Colonic mucosa (tissue), 4 donors: Measurements from ENCODE around the gene SESN2. TPM values are rescaled to one million over a fixed set of nuclear protein-coding genes. Genes with fewer than 3 reads are reported as not detected.
A peak's percentile ranks its signal among the peaks of the same experiment; 100 is the strongest.

ENCODE experiments used
- DNase-seq: peaks from one replicate; pipeline ENCODE4 v3.0.0-alpha.2; 2020
- H3K27ac ChIP-seq: fragments of 200-600 bp; one replicate; pipeline ENCODE4 v1.8.0; 2021
- H3K27me3 ChIP-seq: fragments of 200-600 bp; one replicate; pipeline ENCODE4 v1.8.0; 2021
- H3K36me3 ChIP-seq: fragments of 200-600 bp; one replicate; pipeline ENCODE4 v1.8.0; 2021
- H3K4me1 ChIP-seq: fragments of 200-600 bp; one replicate; pipeline ENCODE4 v1.8.0; 2021; ENCODE audit warnings: mild to moderate bottlenecking
- H3K4me3 ChIP-seq: fragments of 200-600 bp; one replicate; pipeline ENCODE4 v1.8.0; 2021
- H3K9ac ChIP-seq, 2 donors: one replicate each; pipeline ENCODE4 v1.7.0; 2013; ENCODE audit warnings: control low read depth in 2 of 2, low read depth in 2 of 2, low read length in 2 of 2
- H3K9me3 ChIP-seq: fragments of 200-600 bp; one replicate; pipeline ENCODE4 v1.8.0; 2021
- intact Hi-C: fragments of 100-400 bp; cut with DNase I; formaldehyde crosslinking; loops from one replicate; pipeline ENCODE4 v1.14.1; 2022
- total RNA-seq, 2 donors: library from RNA; stranded (reverse); fragmentation: NEBNext Ultra II Directional in 1 of 2; extraction: Animal tissue kit (Norgen Biotek cat#: 25700) in 1 of 2; gene quantifications; one replicate each; pipeline ENCODE4 v1.2.1, GENCODE V29; 2021
- TF ChIP-seq, protein P1 (sequence below): fragments of 200-600 bp; IDR thresholded peaks from one replicate; pipeline ENCODE4 v1.8.0; 2022; ENCODE audit warnings: antibody characterized with exemption, mild to moderate bottlenecking
- donor health status: healthy.
- donor health status: DM: no; HTN: no; CAD: no.
- donor health status: DM: no; HTN: no; CAD: no.

The SESN2 gene
- total RNA-seq, 2 donors from 2014 or later = 34.0 to 34.6 TPM

DNA sequence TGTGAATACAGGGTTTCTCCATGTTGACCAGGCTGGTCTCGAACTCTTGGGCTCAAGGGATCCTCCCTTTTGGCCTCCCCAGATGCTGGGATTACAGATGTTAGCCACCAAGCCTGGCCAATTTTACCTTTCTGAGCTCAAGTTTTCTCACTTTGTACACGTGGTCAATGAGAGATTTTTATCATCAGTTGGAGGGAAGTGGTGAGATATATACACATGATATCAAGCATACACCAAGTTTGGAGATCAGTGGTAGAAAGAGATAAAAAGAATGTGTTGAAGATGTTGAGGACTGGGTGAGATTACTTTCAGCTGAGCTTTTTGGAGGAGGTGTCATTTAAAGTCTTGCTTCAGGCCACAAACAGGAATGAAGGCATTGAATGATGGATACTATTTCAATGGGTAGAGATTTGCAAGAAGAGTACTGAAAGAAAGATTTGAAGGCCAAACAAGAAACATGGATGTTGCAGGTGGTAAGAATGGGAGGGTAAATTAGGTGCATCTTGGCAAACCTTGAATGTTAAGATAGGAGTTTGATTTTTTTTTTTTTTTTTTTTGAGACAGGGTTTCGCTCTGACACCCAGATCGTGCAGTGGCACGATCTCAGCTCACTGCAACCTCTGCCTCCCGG is 3.0 kb upstream of the SESN2 start:
- H3K9me3 ChIP-seq = no peaks in the 10 kb centered on the region
- intact Hi-C loops = no loop called here
- H3K36me3 ChIP-seq = no peaks in the 10 kb centered on the region
- H3K4me3 ChIP-seq = no peak overlapping the region
- H3K4me1 ChIP-seq = peaks cover 4% of the 10 kb centered on the region
- no peak for DNase-seq
- H3K27me3 ChIP-seq = no peaks in the 10 kb centered on the region
- no peak overlapping the region for H3K27ac ChIP-seq
- H3K9ac ChIP-seq = no peak overlapping the region
- TF ChIP-seq, protein P1, sequence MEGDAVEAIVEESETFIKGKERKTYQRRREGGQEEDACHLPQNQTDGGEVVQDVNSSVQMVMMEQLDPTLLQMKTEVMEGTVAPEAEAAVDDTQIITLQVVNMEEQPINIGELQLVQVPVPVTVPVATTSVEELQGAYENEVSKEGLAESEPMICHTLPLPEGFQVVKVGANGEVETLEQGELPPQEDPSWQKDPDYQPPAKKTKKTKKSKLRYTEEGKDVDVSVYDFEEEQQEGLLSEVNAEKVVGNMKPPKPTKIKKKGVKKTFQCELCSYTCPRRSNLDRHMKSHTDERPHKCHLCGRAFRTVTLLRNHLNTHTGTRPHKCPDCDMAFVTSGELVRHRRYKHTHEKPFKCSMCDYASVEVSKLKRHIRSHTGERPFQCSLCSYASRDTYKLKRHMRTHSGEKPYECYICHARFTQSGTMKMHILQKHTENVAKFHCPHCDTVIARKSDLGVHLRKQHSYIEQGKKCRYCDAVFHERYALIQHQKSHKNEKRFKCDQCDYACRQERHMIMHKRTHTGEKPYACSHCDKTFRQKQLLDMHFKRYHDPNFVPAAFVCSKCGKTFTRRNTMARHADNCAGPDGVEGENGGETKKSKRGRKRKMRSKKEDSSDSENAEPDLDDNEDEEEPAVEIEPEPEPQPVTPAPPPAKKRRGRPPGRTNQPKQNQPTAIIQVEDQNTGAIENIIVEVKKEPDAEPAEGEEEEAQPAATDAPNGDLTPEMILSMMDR = no peak

DNA sequence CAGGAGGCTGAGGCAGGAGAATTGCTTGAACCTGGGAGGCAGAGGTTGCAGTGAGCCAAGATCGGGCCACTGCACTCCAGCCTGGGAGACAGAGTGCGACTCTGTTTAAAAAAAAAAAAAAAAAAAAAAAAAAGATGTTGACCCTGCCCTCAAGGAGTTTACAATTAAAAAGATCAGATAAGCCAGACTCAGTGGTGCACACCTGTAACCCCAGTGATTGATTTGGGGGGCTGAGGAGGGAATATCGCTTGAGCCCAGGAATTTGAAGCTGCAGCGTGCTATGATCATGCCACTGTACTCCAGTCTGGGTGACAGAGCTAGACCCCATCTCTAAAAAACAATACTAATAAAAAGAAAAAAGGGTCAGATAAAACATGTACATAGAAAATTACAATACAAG is 1.6 kb upstream of the SESN2 start:
- Histone ChIP-seq H3K36me3 (no peaks in the 10 kb centered on the region), H3K9ac (no peak overlapping the region), H3K4me3 (no peak overlapping the region), H3K4me1 (peaks cover 10% of the 10 kb centered on the region), H3K27me3 (no peaks in the 10 kb centered on the region), H3K27ac (no peak overlapping the region), H3K9me3 (no peaks in the 10 kb centered on the region)
- TF ChIP-seq, protein P1 = no peak
- DNase-seq = no peak
- intact Hi-C loops = no loop called here

DNA sequence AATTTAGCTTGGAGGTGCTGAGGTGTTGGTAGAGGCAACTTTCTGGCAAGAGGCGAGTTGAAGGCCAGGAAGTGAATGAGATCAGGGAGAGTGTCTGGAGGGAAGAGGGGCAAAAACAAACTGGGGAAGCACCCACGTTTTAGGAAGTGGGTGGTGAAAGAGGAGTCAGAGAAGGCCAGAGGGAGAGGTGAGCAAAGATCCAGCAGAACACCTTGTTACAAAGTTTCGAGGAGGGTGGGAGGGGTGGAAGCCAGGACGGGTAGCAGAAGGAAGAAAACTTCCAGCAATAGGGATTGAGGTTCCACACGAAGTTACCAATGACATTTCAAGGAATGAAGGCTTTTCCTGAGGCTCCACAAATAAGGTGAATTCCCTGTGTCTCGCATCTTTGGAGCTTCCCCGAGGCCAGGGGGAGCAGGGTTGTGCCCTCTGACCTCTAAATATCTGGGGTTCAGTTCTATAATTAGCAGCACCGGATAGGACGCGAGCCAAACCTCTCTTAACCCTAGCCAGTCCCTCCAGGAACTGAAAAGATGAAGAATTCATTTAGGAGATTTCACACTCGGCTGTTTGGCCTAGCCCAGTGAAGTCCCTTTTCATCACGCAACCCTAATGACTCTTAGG is 578 bp upstream of the SESN2 start:
- H3K4me1 ChIP-seq = peaks cover 20% of the 10 kb centered on the region
- TF ChIP-seq, protein P1 = no peak
- no peak overlapping the region for H3K27ac ChIP-seq
- H3K9ac ChIP-seq = peak overlapping the region in 1 of 2 donors; percentile 54
- H3K9me3 ChIP-seq = no peaks in the 10 kb centered on the region
- intact Hi-C loops = no loop called here
- no peaks in the 10 kb centered on the region for H3K27me3 ChIP-seq
- peak overlapping the region; percentile 84 for H3K4me3 ChIP-seq
- no peaks in the 10 kb centered on the region for H3K36me3 ChIP-seq
- no peak for DNase-seq

DNA sequence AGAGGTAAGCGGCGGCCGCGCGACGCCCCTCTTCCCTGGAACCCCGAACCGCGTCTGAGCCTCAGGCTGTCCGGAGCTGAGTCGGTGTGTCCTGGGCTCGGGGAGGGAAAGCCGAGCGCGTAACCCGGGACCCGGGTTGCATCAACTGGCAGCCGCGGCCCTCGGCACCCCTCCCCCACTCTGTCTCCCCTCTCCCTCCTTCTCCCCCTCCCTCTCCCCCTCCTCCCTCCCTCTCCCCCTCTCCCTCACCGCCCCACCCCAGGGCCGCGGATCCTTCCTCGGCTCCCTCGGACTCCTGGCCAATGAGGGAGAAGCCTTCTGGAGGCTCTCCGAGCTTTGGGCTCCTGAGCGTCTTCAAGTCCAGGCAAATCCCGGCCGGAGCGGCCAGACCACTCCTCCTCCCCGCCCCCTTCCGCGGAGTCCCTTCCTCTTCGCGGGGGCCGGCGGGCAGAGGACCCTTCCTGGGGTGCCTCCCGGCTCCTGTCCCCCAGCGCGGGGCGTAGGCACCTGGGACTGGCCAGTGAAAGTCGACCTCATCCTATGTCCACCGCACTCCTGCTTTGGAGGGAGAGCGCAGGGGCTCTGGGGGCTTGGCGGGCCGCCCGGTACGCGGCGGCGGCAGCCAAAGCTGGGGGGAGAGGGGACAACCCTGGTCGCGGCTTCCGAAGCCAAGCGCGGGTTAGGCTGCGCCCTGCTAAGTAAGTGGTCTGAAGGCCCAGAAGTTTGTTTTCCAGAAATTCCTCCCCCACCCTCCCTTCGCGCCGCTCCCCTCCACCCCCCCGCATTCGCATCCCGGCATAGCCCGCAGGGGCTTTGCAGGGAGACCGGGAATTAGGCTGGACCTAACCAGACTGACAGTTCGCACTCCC is 850 bp downstream of the SESN2 start:
- intact Hi-C loops = no loop called here
- H3K27me3 ChIP-seq = no peaks in the 10 kb centered on the region

DNA sequence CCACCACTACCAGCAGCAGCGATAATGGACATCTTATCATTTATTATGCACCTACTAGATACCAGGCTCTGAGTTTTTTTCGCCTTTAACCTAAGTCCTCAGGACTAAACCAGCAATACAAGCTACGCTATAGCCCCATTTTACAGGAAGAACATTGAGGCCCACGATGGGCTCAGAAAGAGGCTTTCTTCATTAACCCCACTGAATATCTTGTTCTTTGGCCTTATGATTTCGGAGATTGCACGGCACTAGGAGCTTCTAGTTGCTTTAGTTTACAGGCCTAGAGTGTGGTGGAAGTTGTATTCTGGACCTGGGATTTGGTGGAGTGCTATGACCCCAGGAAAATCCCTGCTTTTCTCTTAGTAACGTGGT is 1.5 kb downstream of the SESN2 start:
- intact Hi-C loops = no loop called here
- TF ChIP-seq, protein P1 = no peak
- Histone ChIP-seq H3K9me3 (no peaks in the 10 kb centered on the region), H3K4me3 (peak overlapping the region; percentile 84), H3K27ac (no peak overlapping the region), H3K27me3 (no peaks in the 10 kb centered on the region), H3K4me1 (peaks cover 20% of the 10 kb centered on the region), H3K9ac (peak overlapping the region in 1 of 2 donors; percentile 84), H3K36me3 (no peaks in the 10 kb centered on the region)
- no peak for DNase-seq

More for the DNA sequence above, 850 bp downstream of the SESN2 start:
- peak; percentile 78 for DNase-seq
- Histone ChIP-seq H3K36me3 (no peaks in the 10 kb centered on the region), H3K4me3 (peak overlapping the region; percentile 84), H3K4me1 (peaks cover 20% of the 10 kb centered on the region), H3K9me3 (no peaks in the 10 kb centered on the region), H3K9ac (peak overlapping the region; percentile 84 to 90), H3K27ac (peak overlapping the region; percentile 77)
- TF ChIP-seq, protein P1 = no peak
